GM12801 (cell line): ENCODE measurements around the gene OR10S1.

Source experiments
- CTCF ChIP-seq: IDR thresholded peaks from one replicate; pipeline ENCODE4 v1.5.1; 2011; ENCODE audit warnings: control low read depth; ENCODE audit not compliant: insufficient read length; ENCODE audit errors: extremely low read depth

The OR10S1 gene

GRCh38 chr11:123977731-123978347 lies at the start of gene OR10S1:
Gene OR10S1, minus strand, starts transcription at chr11:123977781. Its CDS starts 117 bp downstream, at chr11:123977664.
- no peak for TF ChIP-seq CTCF

GRCh38 chr11:124026498-124026897 lies 48.9 kb upstream of the OR10S1 start, which contains the start of gene OR10G8:
Gene OR10G8, plus strand, starts transcription at chr11:124026798. Its CDS starts 2,825 bp downstream, at chr11:124029623.
- TF ChIP-seq CTCF: no peak

- no peak for TF ChIP-seq CTCF
Measured at GRCh38 chr11:124012697-124013096, 35.1 kb upstream of the OR10S1 start, which contains the start of gene OR10G4. Gene OR10G4, plus strand, starts transcription at chr11:124012997. Its CDS starts 2,578 bp downstream, at chr11:124015575.

- no peak for TF ChIP-seq CTCF
Measured at GRCh38 chr11:123995119-123995518, 17.5 kb upstream of the OR10S1 start, which contains the start of gene OR10G6. Gene OR10G6, minus strand, starts transcription at chr11:123995161. Its CDS starts 0 bp downstream, at chr11:123995161.

- TF ChIP-seq CTCF: no peak
Measured at GRCh38 chr11:123979311-123979710, 1.7 kb upstream of the OR10S1 start.

GRCh38 chr11:123976770-123977560 lies 616 bp downstream of the OR10S1 start:
- no peak for TF ChIP-seq CTCF

- TF ChIP-seq CTCF: no peak
Measured at GRCh38 chr11:123973816-123974215, 3.8 kb downstream of the OR10S1 start.
